ENCODE measurements around the gene CYTH4. TPM values are rescaled to one million over a fixed set of nuclear protein-coding genes. Genes with fewer than 3 reads are reported as not detected.
A peak's percentile ranks its signal among the peaks of the same experiment; 100 is the strongest.

Gene CYTH4
- total and polyA plus RNA-seq, 2 of the 8 experiments (the other 6 are each of a cell fraction or from before 2014, with no cell fraction given): 0.09 TPM; not detected in 1

GRCh38 chr22:37258753-37259401 is 23.4 kb upstream of the CYTH4 start (continued):
- TF ChIP-seq CHD7 (IDR thresholded peaks at IDR 0.05; ENCODE audit: insufficient replicate concordance, low read length) (no peak), FOSL1 (IDR thresholded peaks at IDR 0.05; ENCODE audit: insufficient read depth, low read depth, low read length) (no peak), SIN3A (conservative IDR thresholded peaks at IDR 0.05 in 1 of 2, IDR thresholded peaks at IDR 0.05 in 1 of 2; ENCODE audit: low read depth in 1 of 2, low read length in 2 of 2) (no peak), CEBPB (IDR thresholded peaks at IDR 0.05; ENCODE audit: low read depth, low read length) (no peak), POU5F1 (IDR thresholded peaks at IDR 0.05; ENCODE audit: low read depth, low read length) (peak; percentile 99), SIRT6 (IDR thresholded peaks at IDR 0.05; ENCODE audit: low read length) (no peak)

Measured in H1 (cell line).